GM12874 (cell line): ENCODE results near the gene SDCBP2.

Experiments used
- CTCF ChIP-seq: IDR thresholded peaks from 2 replicates; pipeline ENCODE4 v1.5.1; 2011; ENCODE audit warnings: low read depth, mild to moderate bottlenecking, control low read depth, low read length, moderate library complexity; ENCODE audit not compliant: insufficient read depth

SDCBP2 gene

GRCh38 chr20:1307171-1307570 is 21.8 kb downstream of the SDCBP2 start:
- no peak for TF ChIP-seq CTCF

- TF ChIP-seq CTCF = no peak
These were observed 22.4 kb downstream of the SDCBP2 start for GRCh38 chr20:1306316-1307135.

GRCh38 chr20:1305712-1306111 is 23.2 kb downstream of the SDCBP2 start:
- no peak for TF ChIP-seq CTCF

GRCh38 chr20:1304710-1305515 is 24.0 kb downstream of the SDCBP2 start:
- no peak for TF ChIP-seq CTCF

GRCh38 chr20:1302685-1303541 is 26.0 kb downstream of the SDCBP2 start:
- TF ChIP-seq CTCF = no peak

- TF ChIP-seq CTCF = no peak
These were observed 27.9 kb downstream of the SDCBP2 start for GRCh38 chr20:1301031-1301529.
